Endothelial cell (in vitro differentiated cells): ENCODE measurements around the gene TMEM212. TPM values are rescaled to one million over a fixed set of nuclear protein-coding genes. Genes with fewer than 3 reads are reported as not detected.

Source experiments
- DNase-seq: peaks from one replicate; pipeline ENCODE4 v3.0.0; 2021; ENCODE audit warnings: low spot score
- H3K27ac Mint-ChIP-seq: one replicate; pipeline ENCODE4 v1.8.0; 2021; ENCODE audit warnings: mixed read lengths, inconsistent platforms; ENCODE audit not compliant: unreplicated experiment
- H3K27me3 Mint-ChIP-seq: one replicate; pipeline ENCODE4 v1.8.0; 2021; ENCODE audit warnings: mild to moderate bottlenecking, moderate library complexity, mixed read lengths, inconsistent platforms; ENCODE audit not compliant: unreplicated experiment
- H3K36me3 Mint-ChIP-seq: one replicate; pipeline ENCODE4 v1.8.0; 2021; ENCODE audit warnings: mild to moderate bottlenecking, low read depth, mixed read lengths, inconsistent platforms; ENCODE audit not compliant: unreplicated experiment
- H3K4me1 Mint-ChIP-seq: one replicate; pipeline ENCODE4 v1.8.0; 2021; ENCODE audit warnings: mild to moderate bottlenecking, mixed read lengths, inconsistent platforms; ENCODE audit not compliant: unreplicated experiment
- H3K4me3 Mint-ChIP-seq: one replicate; pipeline ENCODE4 v1.8.0; 2021; ENCODE audit warnings: mild to moderate bottlenecking, mixed read lengths, inconsistent platforms; ENCODE audit not compliant: unreplicated experiment
- H3K9me3 Mint-ChIP-seq: one replicate; pipeline ENCODE4 v1.8.0; 2021; ENCODE audit warnings: mixed read lengths, inconsistent platforms; ENCODE audit not compliant: unreplicated experiment
- CTCF ChIP-seq: fragments of 200-600 bp; sonication (generic); IDR thresholded peaks from one replicate; pipeline ENCODE4 v1.5.0; 2021; ENCODE audit warnings: antibody characterized with exemption; ENCODE audit not compliant: unreplicated experiment
- total RNA-seq: library from RNA; stranded (reverse); fragmentation: NEBNext Ultra II Directional; extraction: Animal tissue kit (Norgen Biotek cat#: 25700); gene quantifications from one replicate; pipeline ENCODE4 v1.2.1, GENCODE V29; 2021; ENCODE audit not compliant: unreplicated experiment

TMEM212 gene
- total RNA-seq, 1 donor from 2014 or later: not detected

DNA sequence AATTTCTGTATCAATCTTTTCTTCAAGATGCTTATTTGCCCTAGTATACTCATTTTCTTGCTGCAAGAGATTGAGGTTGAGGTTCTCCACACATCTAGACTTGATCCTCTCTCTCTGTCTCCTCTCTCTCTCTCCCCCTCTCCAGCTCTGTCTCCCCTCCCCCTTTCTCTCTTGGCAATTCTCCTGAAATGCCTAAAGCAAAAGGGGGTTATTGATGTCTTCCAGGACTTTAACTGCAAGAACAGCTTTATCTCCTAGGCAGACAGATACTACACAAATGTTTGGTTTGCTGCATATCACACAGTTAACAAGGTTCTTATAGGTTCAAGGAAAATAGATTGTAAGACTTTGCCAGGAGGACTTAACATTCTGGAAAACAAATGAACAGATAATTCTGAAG lies 52.1 kb downstream of the TMEM212 start:
- Mint-ChIP-seq H3K9me3 (no peaks in the 10 kb centered on the region), H3K4me3 (no peak overlapping the region), H3K27ac (no peak overlapping the region), H3K4me1 (peaks cover 18% of the 10 kb centered on the region), H3K27me3 (no peaks in the 10 kb centered on the region), H3K36me3 (no peaks in the 10 kb centered on the region)
- no peak for TF ChIP-seq CTCF
- no peak for DNase-seq

- Mint-ChIP-seq H3K4me1 (peaks cover 18% of the 10 kb centered on the region), H3K9me3 (no peaks in the 10 kb centered on the region), H3K27me3 (no peaks in the 10 kb centered on the region), H3K36me3 (no peaks in the 10 kb centered on the region), H3K27ac (no peak overlapping the region), H3K4me3 (no peak overlapping the region)
- DNase-seq: no peak
- TF ChIP-seq CTCF: no peak
These were observed 52.8 kb downstream of the TMEM212 start for GRCh38 chr3:171895900-171896299.

- no peak for TF ChIP-seq CTCF
- Mint-ChIP-seq H3K4me3 (no peak overlapping the region), H3K4me1 (peaks cover 18% of the 10 kb centered on the region), H3K27ac (no peak overlapping the region), H3K9me3 (no peaks in the 10 kb centered on the region), H3K27me3 (peaks cover 2% of the 10 kb centered on the region), H3K36me3 (no peaks in the 10 kb centered on the region)
- DNase-seq: no peak
These were observed 53.2 kb downstream of the TMEM212 start for GRCh38 chr3:171896316-171896715.

DNA sequence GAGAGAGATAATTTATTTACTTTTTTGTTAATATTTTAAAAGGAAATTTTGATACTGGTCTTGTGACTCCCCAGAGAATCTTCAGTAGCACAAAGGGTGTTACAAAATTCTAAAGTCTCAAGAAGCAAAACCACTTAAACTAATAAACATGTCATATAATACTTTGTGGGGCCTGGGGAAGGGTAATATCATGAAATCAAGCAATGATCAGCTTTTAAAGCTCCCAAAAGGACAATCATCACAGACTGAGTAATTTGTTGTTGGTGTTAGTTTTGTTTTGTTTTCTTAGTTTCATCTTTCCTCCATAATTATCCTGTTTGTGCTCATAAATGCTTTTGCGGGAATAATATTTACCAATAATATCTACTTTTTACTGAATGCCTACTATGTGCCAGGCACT lies 55.0 kb downstream of the TMEM212 start:
- H3K36me3 Mint-ChIP-seq: no peaks in the 10 kb centered on the region
- no peak for TF ChIP-seq CTCF
- no peaks in the 10 kb centered on the region for H3K9me3 Mint-ChIP-seq
- DNase-seq: no peak
- no peak overlapping the region for H3K27ac Mint-ChIP-seq
- H3K4me3 Mint-ChIP-seq: no peak overlapping the region
- peaks cover 12% of the 10 kb centered on the region for H3K4me1 Mint-ChIP-seq
- H3K27me3 Mint-ChIP-seq: peaks cover 6% of the 10 kb centered on the region

DNA sequence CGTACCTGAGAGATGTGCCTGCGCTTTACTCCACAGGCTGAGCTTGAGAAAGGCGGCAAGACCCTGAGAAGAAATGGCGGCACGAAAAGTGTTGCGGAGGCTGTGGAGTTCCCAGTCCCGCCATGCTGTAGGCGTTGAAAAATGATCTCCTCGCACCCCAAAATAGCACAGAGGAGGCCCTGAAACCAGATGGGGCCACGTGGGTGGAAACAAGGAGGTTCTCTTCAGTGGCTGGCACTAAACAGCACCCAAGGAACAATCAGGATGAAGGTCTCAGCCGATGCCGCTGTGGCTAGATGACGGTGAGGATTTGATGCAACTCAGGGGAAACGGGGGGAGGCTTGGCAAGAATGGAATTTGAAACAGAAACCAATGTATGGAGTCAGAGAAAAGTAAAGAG lies 57.3 kb downstream of the TMEM212 start:
- no peak overlapping the region for H3K27ac Mint-ChIP-seq
- no peak for DNase-seq
- no peaks in the 10 kb centered on the region for H3K4me1 Mint-ChIP-seq
- H3K4me3 Mint-ChIP-seq: no peak overlapping the region
- H3K36me3 Mint-ChIP-seq: no peaks in the 10 kb centered on the region
- no peaks in the 10 kb centered on the region for H3K9me3 Mint-ChIP-seq
- no peak for TF ChIP-seq CTCF
- H3K27me3 Mint-ChIP-seq: peaks cover 6% of the 10 kb centered on the region
